Rectal smooth muscle tissue (tissue), 1 donor: ENCODE results near the gene FAM72D.
"Not testable (repeated sequence)": the region's sequence is repeated elsewhere in the genome, so short reads cannot be mapped to it uniquely, and the experiment has no call there.

ENCODE experiments used
- H3K27ac ChIP-seq: one replicate; pipeline ENCODE4 v1.7.0; 2013; ENCODE audit warnings: low read depth, low read length, inconsistent platforms
- H3K27me3 ChIP-seq: one replicate; pipeline ENCODE4 v1.7.0; 2013; ENCODE audit warnings: low read length; ENCODE audit not compliant: control insufficient read depth, insufficient read depth
- H3K36me3 ChIP-seq: one replicate; pipeline ENCODE4 v1.7.0; 2013; ENCODE audit warnings: low read length; ENCODE audit not compliant: control insufficient read depth, insufficient read depth
- H3K4me1 ChIP-seq: one replicate; pipeline ENCODE4 v1.7.0; 2013; ENCODE audit warnings: low read length; ENCODE audit not compliant: control insufficient read depth, insufficient read depth
- H3K4me3 ChIP-seq: one replicate; pipeline ENCODE4 v1.7.0; 2013; ENCODE audit warnings: low read length
- H3K9ac ChIP-seq: one replicate; pipeline ENCODE4 v1.7.0; 2013; ENCODE audit warnings: low read length

The FAM72D gene

DNA sequence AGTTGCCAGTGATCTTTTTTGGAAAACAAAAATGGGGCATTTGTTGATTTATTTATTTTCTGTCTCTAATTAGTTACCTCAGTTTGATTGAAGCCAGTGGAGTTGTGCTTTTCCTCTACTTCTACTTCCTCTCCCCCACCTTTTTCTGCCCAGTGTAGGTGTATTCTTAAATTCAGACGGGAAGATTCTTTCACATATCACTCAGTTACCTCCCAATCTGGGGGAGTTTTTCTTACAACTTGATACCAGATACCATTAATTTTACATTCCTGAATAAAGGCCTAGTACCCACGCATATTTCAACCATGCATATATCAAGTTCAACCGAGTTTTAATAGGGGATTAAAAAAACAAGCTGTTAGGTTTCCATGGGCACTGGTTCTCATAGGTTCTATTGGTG lies 15.9 kb downstream of the FAM72D start:
- not testable (repeated sequence) for H3K27ac ChIP-seq, H3K27me3 ChIP-seq, H3K9ac ChIP-seq, H3K4me3 ChIP-seq, H3K36me3 ChIP-seq, H3K4me1 ChIP-seq

DNA sequence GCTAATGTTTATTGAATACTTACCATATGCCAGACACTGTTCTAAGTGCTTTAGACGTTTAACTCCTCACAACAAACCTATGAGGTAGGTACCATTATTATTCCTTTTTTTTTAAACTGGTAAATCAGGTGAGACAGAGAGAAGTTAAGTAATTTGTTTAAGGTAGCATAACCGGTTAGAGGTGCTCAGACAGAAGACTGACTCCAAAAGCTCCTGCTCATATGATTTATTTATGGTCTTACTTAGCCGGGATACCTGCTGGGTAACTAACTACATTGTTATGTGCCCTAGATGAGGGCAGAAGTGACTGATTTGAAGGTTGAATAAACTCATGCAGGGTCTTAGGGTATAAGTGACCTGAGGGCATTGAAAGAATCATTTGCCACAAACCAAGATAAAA lies 16.9 kb downstream of the FAM72D start:
- H3K4me1 ChIP-seq, H3K27me3 ChIP-seq, H3K27ac ChIP-seq, H3K9ac ChIP-seq, H3K36me3 ChIP-seq, H3K4me3 ChIP-seq: not testable (repeated sequence)

DNA sequence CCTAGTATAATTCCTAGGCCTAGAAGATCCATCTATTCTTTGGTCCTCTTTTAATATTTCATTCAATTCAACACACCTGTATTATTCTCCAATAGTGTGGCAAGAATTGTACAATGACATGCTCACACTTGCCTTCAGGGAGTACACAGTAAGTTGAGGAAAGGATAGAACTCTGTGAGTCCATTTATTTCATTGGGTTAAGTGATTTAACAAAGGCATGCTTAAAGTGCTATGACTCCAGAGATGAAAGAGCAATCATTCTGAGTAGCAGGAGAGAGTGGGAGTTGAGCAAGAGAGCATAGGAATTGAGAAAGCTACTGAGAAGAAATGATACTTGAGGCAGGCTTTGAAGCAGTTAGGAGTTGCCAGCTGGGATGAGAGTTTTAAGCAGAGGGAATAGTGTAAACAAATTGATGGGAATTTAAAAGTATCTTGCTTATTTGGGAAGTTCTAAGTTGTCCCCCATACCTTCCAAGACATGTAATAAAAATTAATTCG lies 18.8 kb downstream of the FAM72D start:
- not testable (repeated sequence) for H3K36me3 ChIP-seq, H3K4me1 ChIP-seq, H3K27ac ChIP-seq, H3K9ac ChIP-seq, H3K4me3 ChIP-seq, H3K27me3 ChIP-seq

DNA sequence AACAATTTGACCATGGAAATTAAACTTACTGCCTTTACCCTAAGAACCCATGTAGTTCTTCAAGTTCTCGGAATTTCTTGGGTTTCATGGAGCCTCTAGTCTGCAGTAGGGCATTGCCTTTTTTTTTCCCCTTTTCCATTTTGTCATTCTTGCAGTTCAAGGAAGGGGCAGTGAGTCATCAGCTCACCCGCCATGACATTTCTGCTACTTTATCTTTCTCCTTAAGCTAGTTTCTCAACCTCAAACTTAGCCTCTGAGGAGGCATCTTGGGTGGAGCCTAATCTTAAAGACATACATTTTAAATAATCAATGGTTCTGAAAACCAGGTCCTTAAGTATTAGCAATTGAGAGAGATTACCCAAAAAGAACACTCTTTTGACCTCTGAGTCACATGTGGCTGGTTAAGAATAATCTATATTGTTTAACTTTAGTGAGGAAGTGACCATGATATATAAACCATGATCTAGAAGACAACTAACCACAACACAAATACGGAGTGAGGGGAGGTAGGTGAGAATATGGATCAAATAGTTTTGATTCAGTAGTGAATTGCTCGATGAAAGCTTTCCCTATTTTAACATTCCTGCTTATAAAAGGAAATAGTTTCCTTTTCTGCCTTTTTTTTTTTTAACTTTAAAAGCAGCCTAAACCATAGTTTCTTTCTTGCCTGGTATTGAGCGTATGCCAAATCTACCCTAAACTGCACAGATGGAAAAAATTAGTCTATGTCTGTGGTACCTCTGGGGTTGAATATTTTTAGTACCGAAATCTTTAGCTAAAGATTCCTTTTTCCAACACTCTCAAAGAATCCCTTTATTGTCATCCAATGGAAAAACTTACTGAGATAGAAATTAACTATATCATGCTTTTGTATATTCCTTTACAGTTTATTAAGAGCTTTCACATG lies 20.1 kb downstream of the FAM72D start:
- H3K27me3 ChIP-seq, H3K9ac ChIP-seq, H3K4me1 ChIP-seq, H3K36me3 ChIP-seq, H3K4me3 ChIP-seq, H3K27ac ChIP-seq: not testable (repeated sequence)

DNA sequence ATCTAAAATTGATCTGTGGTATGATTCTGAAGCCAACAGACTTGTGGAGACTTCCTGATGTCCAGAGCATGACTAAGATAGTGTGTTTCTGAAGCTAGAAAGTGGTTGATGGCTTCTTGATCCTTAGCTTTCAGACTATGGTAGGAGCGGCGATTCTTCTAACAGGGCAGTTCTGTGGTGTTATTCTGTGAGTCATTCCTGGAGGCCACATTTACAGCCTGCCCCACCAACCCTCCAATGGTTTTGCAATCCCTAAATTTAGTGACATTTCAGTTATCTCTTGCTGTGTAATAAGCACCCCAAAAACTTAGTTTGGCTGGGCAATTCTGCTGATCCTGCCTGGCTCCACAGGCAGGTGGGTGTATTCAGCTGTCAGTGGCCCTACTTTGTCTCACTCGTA lies 24.1 kb downstream of the FAM72D start:
- H3K36me3 ChIP-seq, H3K27ac ChIP-seq, H3K9ac ChIP-seq, H3K27me3 ChIP-seq, H3K4me3 ChIP-seq, H3K4me1 ChIP-seq: not testable (repeated sequence)

DNA sequence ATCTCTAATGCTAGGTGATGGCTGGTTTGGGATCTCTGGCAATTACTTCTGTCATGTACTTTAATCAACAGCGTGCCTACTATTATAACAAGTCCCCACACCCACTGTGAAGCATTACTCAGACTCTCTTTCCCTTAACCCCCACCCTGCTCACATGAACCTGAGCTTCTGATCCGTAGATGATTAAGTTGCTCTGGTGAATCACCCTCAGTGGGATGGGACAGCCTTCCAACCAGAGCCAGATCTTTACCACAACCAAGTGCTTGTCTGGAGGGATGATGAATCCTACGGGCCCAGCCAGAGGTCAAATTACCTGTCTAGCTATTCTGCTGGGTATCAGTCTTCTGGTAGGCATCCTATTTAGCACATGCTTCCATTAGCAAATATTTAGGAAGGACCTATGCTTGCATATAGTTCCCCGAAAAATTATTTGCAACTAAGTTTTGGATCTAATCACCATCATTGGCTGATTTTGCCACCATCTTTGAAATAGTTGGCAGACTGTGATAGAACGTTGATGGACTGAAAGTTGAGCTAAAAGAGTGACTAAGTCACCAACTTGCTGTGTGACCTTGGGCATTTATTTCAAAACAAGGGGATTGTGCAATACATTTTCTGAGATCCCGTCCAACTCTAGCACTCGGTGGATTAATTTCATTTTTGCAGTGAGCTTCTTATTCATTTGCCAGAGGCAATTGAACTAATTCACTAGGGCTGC lies 26.7 kb downstream of the FAM72D start:
- H3K27ac ChIP-seq, H3K27me3 ChIP-seq, H3K4me1 ChIP-seq, H3K4me3 ChIP-seq, H3K36me3 ChIP-seq, H3K9ac ChIP-seq: not testable (repeated sequence)

DNA sequence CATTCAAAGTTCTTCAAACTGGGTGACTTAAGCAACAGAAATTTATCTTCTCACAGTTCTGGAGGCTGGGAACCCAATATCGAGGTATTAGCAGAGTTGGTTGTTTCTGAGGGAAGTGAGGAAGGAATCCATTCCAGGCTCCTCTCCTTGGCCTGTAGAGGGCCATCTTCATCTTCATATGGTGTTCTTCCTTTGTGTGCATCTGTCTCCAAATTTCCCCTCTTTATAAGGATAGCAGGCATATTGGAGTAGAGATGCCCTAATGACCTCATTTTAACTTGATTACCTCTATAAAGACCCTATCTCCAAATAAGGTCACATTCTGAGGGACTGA lies 27.3 kb downstream of the FAM72D start:
- not testable (repeated sequence) for H3K27ac ChIP-seq, H3K9ac ChIP-seq, H3K4me3 ChIP-seq, H3K27me3 ChIP-seq, H3K36me3 ChIP-seq, H3K4me1 ChIP-seq

DNA sequence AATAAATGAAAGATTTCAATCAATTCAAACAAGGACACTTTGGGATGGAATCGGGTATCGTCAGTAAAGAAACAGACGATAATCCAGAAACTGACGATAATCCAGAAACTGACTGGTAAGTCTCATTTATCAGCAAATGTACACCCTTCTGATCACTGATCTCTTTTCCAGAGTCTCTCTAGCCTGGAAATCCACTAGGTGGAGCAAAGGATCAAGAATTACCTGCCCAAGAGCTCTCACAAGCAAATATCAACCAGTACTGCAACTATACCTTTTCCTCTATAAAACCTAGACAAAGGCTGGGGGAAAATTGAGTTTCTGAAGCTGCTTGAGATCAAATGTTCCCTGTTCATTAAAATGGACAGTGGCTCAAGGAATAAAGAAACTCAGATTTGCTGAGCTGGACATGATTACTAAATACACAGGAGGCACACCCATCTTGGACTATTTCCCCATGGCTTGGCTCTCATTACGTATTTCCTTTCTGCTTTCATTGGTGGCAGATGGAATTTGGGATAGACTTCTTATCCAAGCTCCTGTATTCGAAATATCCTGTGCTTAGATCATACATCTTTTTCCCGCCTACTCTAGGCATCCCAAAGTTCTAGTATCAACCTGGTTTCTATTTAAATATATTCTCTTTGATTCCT lies 28.3 kb downstream of the FAM72D start:
- H3K9ac ChIP-seq, H3K4me3 ChIP-seq, H3K4me1 ChIP-seq, H3K27ac ChIP-seq, H3K27me3 ChIP-seq, H3K36me3 ChIP-seq: not testable (repeated sequence)

DNA sequence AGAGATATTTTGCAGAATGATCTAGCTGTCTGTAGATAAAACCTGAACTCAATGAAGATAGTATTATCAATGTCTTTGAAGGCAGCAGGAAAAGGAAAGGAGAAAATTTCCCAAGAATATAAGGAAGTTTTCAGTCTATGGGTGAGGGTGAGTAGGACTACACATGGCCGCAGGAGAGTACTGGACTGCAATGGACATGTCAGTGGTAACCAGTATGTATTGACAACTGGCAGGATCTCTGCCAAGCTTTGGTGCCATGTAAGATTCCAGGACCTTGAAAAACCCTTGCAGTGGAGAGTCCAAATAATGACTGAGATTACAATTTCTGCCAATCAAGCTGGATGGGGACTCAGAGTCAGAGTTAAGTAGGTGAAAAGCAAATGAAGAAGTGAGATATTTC lies 29.3 kb downstream of the FAM72D start:
- H3K27me3 ChIP-seq, H3K27ac ChIP-seq, H3K4me1 ChIP-seq, H3K36me3 ChIP-seq, H3K9ac ChIP-seq, H3K4me3 ChIP-seq: not testable (repeated sequence)

DNA sequence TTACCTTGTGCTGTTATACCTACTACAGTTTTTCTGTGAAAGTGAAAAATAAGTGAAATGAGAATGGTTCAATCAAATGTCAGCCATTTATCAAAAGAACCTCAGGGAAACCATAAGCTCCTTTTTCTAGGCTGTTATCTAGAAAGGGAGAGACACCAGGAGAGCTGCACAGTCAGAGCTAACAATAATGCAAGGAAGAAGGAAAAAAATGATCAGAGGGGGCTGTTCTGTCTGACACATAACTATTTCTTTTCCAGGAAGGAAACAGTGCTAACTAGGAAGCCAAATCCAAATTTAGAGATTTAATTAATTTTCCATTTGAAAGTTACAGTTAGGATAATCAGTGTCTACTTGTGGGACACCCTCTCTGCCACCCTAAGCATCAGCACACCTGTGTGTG lies 31.4 kb downstream of the FAM72D start:
- H3K27ac ChIP-seq, H3K9ac ChIP-seq, H3K27me3 ChIP-seq, H3K4me3 ChIP-seq, H3K36me3 ChIP-seq, H3K4me1 ChIP-seq: not testable (repeated sequence)

DNA sequence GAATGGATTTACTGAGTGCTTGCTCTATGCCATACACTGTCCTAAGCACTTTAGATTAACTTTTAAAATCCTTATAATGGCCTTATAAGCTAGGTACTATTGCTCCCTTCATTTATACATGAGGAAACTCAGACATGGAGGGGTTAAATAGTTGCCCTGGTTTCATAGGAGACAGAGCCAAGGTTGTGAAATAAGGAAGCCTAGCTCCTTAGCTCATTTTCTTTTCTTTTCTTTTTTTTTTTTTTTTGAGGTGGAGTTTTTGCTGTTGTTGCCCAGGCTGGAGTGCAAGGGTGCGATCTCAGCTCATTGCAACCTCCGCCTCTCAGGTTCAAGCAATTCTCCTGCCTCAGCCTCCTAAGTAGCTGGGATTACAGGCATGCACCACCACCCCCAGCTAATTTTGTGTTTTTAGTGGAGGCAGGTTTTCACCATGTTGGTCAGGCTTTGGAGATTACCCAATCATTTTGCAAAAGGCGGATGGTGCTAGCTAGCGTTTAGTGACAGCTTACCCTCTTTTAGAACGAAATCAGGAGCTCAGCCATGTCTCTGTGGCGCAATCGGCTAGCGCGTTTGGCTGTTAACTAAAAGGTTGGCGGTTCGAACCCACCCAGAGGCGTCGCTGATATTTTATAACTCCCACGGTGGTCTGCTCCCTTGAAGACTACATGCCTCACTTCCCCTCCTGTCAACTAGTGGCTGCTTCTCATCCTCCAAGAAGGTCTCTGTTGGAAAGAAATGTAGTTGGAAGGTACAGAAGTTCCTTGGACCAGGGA lies 33.1 kb downstream of the FAM72D start:
- H3K27me3 ChIP-seq, H3K4me1 ChIP-seq, H3K27ac ChIP-seq, H3K9ac ChIP-seq, H3K36me3 ChIP-seq, H3K4me3 ChIP-seq: not testable (repeated sequence)

DNA sequence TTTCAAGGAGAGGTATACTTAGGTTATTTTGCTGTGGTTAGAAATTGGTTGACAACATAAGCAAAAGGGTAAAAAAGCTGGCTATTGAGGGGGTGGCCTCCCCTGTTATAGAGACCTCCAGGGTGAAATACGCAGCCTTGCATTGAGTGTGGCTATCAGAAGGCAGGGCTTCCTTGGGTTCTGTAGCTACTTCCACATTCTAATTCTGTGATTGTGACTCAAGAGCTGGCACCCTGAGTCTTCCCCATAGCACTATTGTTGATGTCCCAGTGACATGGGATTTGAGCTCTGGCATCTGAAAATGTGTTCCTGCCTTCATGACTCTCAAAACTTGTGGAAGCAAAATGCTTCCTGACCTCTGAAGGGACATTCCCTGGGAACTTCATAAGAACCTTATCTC lies 38.7 kb downstream of the FAM72D start:
- not testable (repeated sequence) for H3K36me3 ChIP-seq, H3K9ac ChIP-seq, H3K27ac ChIP-seq, H3K4me3 ChIP-seq, H3K27me3 ChIP-seq, H3K4me1 ChIP-seq
